H1 (cell line): Measurements from ENCODE around the gene KSR2. TPM values are rescaled to one million over a fixed set of nuclear protein-coding genes. Genes with fewer than 3 reads are reported as not detected.
A peak's percentile ranks its signal among the peaks of the same experiment; 100 is the strongest.

Source experiments
- ATF2 ChIP-seq: IDR thresholded peaks from 2 replicates; pipeline ENCODE4 v1.6.1; 2012; ENCODE audit warnings: low read length, inconsistent platforms
- CHD1 ChIP-seq: IDR thresholded peaks from 2 replicates; pipeline ENCODE4 v1.6.1; 2012; ENCODE audit warnings: low read depth, low read length, improper control_type of control experiment
- CTBP2 ChIP-seq: IDR thresholded peaks from 2 replicates; pipeline ENCODE4 v1.7.0; 2011; ENCODE audit warnings: borderline replicate concordance, mild to moderate bottlenecking, moderate library complexity, mixed read lengths, low read length; ENCODE audit not compliant: insufficient read depth, insufficient read length
- CTCF ChIP-seq, 3 experiments: IDR thresholded peaks; 1 replicate in 2 of 3; 2 replicates in 1 of 3; pipeline versions ENCODE4 v1.5.1 to v1.6.1; 2011; ENCODE audit warnings: low read length in 3 of 3, mild to moderate bottlenecking in 3 of 3, inconsistent platforms in 2 of 3, low read depth in 1 of 3, moderate library complexity in 1 of 3; ENCODE audit not compliant: insufficient read depth in 1 of 3; ENCODE audit errors: control extremely low read depth in 1 of 3
- EP300 ChIP-seq, 2 experiments: IDR thresholded peaks; 1 replicate in 1 of 2; 2 replicates in 1 of 2; pipeline ENCODE4 v1.6.1; 2011 to 2012; ENCODE audit warnings: low read depth in 2 of 2, low read length in 2 of 2, mild to moderate bottlenecking in 2 of 2, borderline replicate concordance in 1 of 2, inconsistent platforms in 1 of 2, moderate library complexity in 1 of 2
- EZH2 ChIP-seq: fragments of 200-600 bp; sonication (generic); IDR thresholded peaks from 2 replicates; pipeline ENCODE4 v1.7.1; 2012; ENCODE audit warnings: low read depth, mild to moderate bottlenecking, moderate library complexity, low read length, inconsistent platforms; ENCODE audit not compliant: severe bottlenecking
- NRF1 ChIP-seq: IDR thresholded peaks from 2 replicates; pipeline ENCODE4 v1.6.1; 2011; ENCODE audit warnings: mild to moderate bottlenecking, low read depth, low read length, improper control_type of control experiment
- RAD21 ChIP-seq, 2 experiments: IDR thresholded peaks in 1 of 2; conservative IDR thresholded peaks in 1 of 2; 2 replicates each; pipeline ENCODE4 v1.6.1; 2011; ENCODE audit warnings: low read depth in 2 of 2, low read length in 2 of 2, improper control_type of control experiment in 1 of 2, inconsistent platforms in 1 of 2, mild to moderate bottlenecking in 1 of 2, moderate library complexity in 1 of 2
- RFX5 ChIP-seq: IDR thresholded peaks from 2 replicates; pipeline ENCODE4 v1.6.1; 2011; ENCODE audit warnings: low read depth, low read length, improper control_type of control experiment, borderline replicate concordance
- SIN3A ChIP-seq, 2 experiments: IDR thresholded peaks in 1 of 2; conservative IDR thresholded peaks in 1 of 2; 2 replicates each; pipeline ENCODE4 v1.6.1; 2011 to 2012; ENCODE audit warnings: low read length in 2 of 2, improper control_type of control experiment in 1 of 2, low read depth in 1 of 2, mild to moderate bottlenecking in 1 of 2
- SIX5 ChIP-seq: IDR thresholded peaks from 2 replicates; pipeline ENCODE4 v1.6.1; 2011; ENCODE audit warnings: mild to moderate bottlenecking, low read depth, low read length
- SP1 ChIP-seq: IDR thresholded peaks from 2 replicates; pipeline ENCODE4 v1.6.1; 2011; ENCODE audit warnings: low read depth, low read length
- SP4 ChIP-seq: IDR thresholded peaks from 2 replicates; pipeline ENCODE4 v1.6.1; 2012; ENCODE audit warnings: low read length, inconsistent platforms
- TAF1 ChIP-seq: IDR thresholded peaks from 2 replicates; pipeline ENCODE4 v1.6.1; 2011; ENCODE audit warnings: mild to moderate bottlenecking, low read depth, low read length
- TEAD4 ChIP-seq: IDR thresholded peaks from 2 replicates; pipeline ENCODE4 v1.6.1; 2012; ENCODE audit warnings: low read depth, low read length, inconsistent platforms, mixed read lengths
- YY1 ChIP-seq: IDR thresholded peaks from 2 replicates; pipeline ENCODE4 v1.6.1; 2011; ENCODE audit warnings: low read depth, mild to moderate bottlenecking, low read length
- polyA plus RNA-seq, 7 experiments: library from polyadenylated mRNA; depleted of rRNA in 3 of 7; stranded (reverse) in 5 of 7; unstranded in 2 of 7; fragments of >200 nt in 5 of 7; fragments of 200-250 nt in 2 of 7; gene quantifications; 1 replicate in 5 of 7; 2 replicates in 1 of 7; 4 replicates in 1 of 7; pipeline versions ENCODE4 v1.2.1 to v1.2.3, GENCODE V29; 2011 to 2013; ENCODE audit warnings: missing spikeins in 2 of 7, mixed read lengths in 2 of 7
- total RNA-seq: library from RNA; stranded (reverse); fragmentation: NEBNext Ultra II Directional; extraction: Animal tissue kit (Norgen Biotek cat#: 25700); gene quantifications from 2 replicates; pipeline ENCODE4 v1.2.1, GENCODE V29; 2021

The KSR2 gene
- total and polyA plus RNA-seq, 2 of the 8 experiments (the other 6 are each of a cell fraction or from before 2014, with no cell fraction given): 0.74 to 2.2 TPM

DNA sequence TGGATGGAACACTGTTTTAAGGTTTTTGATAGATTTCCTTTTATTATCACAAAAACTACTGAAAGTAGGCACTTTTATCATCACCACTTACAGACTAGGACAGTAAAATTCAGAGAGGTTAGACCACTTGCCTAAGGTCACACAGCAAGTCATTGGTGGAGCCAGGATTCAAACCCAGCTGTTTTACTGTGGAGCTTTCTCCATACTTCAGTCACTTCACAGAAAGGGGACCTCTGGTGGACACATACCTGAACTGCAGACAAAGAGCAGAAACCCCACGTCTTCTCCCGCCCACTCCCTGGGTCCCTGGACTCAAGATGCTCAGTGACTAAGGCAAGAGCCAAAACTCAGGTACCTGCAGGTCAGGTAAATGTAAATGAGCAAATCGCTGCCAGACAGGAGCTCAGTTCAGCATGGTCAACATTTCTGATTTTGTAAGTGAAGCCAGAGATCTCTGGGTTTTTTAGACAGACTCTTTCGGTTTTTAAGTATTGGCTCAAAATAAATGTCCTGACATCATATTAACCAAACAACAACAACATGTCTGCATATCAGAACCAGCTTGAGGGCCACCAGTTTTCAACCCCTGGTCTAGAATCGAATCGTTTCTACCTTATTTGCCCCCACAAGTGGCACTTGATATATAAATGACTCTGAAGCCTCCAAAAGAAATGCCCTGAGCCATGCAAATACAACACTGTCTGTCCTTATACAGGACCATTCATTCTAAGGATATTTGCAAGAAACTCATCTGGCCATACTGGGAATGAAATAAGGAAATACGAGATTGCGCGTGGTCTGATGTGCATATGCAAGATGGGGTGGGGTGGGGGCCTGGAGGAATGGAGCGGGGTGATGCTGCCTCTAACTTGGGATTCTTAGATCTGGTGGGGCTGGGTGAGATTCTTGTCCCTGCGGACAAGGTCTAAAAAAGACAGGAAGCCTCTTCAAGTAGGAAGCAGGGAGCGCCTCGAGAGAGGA lies 110.9 kb downstream of the KSR2 start (continued):
- TF ChIP-seq CTCF (IDR thresholded peaks at IDR 0.05; ENCODE audit: control extremely low read depth in 1 of 3, insufficient read depth in 1 of 3, low read depth in 1 of 3, low read length in 3 of 3) (peak; percentile 51 to 86 (median 52)), EP300 (IDR thresholded peaks at IDR 0.05; ENCODE audit: borderline replicate concordance in 1 of 2, low read depth in 2 of 2, low read length in 2 of 2) (no peak), YY1 (no peak), CTBP2 (no peak), SP1 (no peak), ATF2 (0 out of 2 replicates have a peak, but pooled peaks have one; percentile 51), CHD1 (no peak), EZH2 (no peak), SP4 (no peak), RFX5 (no peak), SIN3A (conservative IDR thresholded peaks at IDR 0.05 in 1 of 2, IDR thresholded peaks at IDR 0.05 in 1 of 2; ENCODE audit: low read depth in 1 of 2, low read length in 2 of 2) (no peak), TAF1 (no peak), SIX5 (no peak), RAD21 (IDR thresholded peaks at IDR 0.05 in 1 of 2, conservative IDR thresholded peaks at IDR 0.05 in 1 of 2; ENCODE audit: low read depth in 2 of 2, low read length in 2 of 2) (peak in 1 of 2 experiments; percentile 41; a peak in 2 of 4 replicates), TEAD4 (peak; percentile 43; the same call in 1 of the 2 replicates), NRF1 (no peak)
